Fibroblast of mammary gland (primary cell): ENCODE results near the gene HCLS1.

Experiments used
- DNase-seq: peaks from one replicate; pipeline ENCODE4 v3.0.0-alpha.2; 2010; ENCODE audit warnings: low read depth
- H3K4me3 ChIP-seq: 2 replicates; pipeline ENCODE4 v1.5.1; 2011; ENCODE audit warnings: low read depth, mild to moderate bottlenecking, low read length, moderate library complexity; ENCODE audit not compliant: control insufficient read depth
- TF ChIP-seq, protein P1 (sequence below): conservative IDR thresholded peaks from 2 replicates; pipeline ENCODE4 v1.5.1; 2011; ENCODE audit warnings: low read depth, low read length, inconsistent platforms; ENCODE audit not compliant: control insufficient read depth, insufficient read depth

Gene HCLS1, protein sequence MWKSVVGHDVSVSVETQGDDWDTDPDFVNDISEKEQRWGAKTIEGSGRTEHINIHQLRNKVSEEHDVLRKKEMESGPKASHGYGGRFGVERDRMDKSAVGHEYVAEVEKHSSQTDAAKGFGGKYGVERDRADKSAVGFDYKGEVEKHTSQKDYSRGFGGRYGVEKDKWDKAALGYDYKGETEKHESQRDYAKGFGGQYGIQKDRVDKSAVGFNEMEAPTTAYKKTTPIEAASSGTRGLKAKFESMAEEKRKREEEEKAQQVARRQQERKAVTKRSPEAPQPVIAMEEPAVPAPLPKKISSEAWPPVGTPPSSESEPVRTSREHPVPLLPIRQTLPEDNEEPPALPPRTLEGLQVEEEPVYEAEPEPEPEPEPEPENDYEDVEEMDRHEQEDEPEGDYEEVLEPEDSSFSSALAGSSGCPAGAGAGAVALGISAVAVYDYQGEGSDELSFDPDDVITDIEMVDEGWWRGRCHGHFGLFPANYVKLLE

DNA sequence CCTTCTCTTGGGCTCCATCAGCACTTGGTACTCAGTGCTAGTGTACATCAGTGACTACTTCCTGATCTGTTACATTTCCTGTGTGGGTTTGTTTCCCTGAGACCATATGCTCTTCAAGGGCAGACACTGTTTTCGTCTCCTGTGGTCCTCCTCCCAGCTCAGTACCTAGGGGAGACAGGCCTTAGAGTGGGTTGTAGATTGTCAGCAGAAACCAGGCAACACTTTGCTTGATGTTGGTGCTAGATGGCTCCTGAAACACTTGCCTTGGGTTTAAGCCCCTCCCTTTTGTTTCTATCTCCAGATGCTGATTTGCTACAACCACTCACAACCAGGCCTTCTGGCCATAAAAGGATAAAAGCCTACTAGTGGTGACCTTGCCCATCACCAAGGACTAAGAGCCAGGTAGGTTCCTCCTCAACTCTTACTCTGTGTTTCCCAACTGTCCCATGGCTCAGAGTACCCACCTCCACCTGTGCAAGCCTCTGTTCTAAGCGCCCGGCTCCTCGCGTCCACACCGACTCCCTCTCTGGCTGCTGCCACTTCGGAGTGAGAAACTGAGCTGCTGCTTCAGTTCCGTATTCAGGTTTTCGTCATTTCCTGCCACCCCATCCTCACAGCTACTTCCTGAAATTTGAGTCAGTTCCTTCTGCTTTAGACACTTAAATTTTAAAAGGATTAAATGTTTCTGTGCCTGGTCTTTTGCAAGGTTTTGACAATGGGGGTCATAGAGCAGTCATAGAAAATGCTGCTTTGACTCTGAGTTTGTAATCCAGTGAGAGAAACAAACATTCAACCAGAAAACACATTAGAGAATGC, at the start of gene HCLS1:
TSS of gene HCLS1 (minus strand) at position 548 of the 816 bp plus-strand sequence. CDS start 2,556 bp downstream, outside the sequence.
- TF ChIP-seq, protein P1, sequence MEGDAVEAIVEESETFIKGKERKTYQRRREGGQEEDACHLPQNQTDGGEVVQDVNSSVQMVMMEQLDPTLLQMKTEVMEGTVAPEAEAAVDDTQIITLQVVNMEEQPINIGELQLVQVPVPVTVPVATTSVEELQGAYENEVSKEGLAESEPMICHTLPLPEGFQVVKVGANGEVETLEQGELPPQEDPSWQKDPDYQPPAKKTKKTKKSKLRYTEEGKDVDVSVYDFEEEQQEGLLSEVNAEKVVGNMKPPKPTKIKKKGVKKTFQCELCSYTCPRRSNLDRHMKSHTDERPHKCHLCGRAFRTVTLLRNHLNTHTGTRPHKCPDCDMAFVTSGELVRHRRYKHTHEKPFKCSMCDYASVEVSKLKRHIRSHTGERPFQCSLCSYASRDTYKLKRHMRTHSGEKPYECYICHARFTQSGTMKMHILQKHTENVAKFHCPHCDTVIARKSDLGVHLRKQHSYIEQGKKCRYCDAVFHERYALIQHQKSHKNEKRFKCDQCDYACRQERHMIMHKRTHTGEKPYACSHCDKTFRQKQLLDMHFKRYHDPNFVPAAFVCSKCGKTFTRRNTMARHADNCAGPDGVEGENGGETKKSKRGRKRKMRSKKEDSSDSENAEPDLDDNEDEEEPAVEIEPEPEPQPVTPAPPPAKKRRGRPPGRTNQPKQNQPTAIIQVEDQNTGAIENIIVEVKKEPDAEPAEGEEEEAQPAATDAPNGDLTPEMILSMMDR: no peak
- H3K4me3 ChIP-seq: peak within 1 kb of the TSS; percentile 13
- peak; percentile 18 for DNase-seq

DNA sequence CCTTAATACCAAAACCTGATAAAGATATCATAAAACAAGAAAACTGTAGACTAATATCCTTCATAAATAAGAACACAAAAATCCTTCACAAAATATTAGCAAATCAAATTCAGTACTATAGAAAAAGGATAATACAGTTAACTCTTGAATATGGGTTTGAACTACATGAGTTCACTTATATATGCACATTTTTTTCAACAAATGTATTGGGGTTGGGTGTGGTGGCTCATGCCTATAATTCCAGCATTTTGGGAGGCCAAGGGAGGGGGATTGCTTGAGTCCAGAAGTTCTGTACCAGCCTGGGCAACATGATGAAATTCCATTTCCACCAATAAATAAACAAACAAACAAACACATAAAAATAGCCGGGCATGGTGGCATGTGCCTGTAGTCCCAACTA, 49.6 kb upstream of the HCLS1 start:
- no peak for DNase-seq
- TF ChIP-seq, protein P1: no peak
- no peak overlapping the region for H3K4me3 ChIP-seq

DNA sequence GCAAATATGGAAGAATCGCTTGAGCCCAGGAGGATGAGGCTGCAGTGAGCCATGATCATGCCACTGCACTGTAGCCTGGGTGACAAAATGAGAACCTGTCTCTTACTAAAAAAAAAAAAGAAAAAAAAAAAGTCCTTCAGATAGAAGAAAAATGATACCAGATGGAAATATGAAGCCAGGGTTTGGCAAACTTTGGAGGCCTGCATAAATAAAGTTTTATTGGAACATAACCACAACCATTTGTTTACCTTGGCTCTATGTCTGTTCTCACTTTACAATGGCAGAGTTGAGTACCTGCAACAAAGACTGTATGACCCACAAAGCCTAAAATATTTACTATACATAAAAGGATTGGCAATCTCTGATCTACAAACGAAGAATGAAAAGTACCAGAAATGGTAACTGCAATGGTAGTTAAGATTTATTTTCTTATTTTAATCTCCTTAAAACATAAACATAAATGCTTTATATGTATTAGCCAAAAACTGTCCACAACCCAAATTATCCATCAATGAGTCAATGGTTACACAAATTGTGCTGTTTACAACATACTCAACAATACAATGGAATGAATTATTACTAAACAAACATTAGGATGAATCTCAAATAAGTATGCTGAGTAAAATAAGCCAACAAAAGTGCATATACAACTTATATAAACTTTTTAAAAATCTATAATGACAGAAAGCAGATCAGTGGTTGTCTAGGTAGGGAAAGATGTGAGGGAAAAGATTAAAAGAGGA, 47.0 kb upstream of the HCLS1 start:
- no peak overlapping the region for H3K4me3 ChIP-seq
- TF ChIP-seq, protein P1: no peak

DNA sequence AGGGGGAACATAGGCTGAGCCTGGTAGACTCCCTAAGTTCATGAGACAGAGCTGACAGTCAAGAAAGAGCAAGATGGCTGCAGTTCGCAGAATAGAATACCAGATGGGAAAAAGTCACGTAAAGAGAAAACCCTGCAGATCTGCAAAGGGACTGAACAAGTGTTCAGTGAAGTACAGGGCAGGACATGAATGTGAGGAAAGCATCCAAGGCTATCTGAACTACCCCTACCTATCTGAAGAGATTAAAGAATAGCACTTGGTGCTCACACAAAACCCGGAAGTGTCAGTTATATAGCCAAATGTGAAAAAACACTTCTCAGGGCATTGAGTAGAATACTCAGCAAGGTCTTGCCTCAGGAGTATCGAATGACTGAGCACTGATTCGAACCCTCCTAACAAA, 44.8 kb upstream of the HCLS1 start:
- no peak for DNase-seq
- H3K4me3 ChIP-seq: no peak overlapping the region
- TF ChIP-seq, protein P1: no peak

More for the DNA sequence above, 47.0 kb upstream of the HCLS1 start:
- DNase-seq: peak; percentile 15

DNA sequence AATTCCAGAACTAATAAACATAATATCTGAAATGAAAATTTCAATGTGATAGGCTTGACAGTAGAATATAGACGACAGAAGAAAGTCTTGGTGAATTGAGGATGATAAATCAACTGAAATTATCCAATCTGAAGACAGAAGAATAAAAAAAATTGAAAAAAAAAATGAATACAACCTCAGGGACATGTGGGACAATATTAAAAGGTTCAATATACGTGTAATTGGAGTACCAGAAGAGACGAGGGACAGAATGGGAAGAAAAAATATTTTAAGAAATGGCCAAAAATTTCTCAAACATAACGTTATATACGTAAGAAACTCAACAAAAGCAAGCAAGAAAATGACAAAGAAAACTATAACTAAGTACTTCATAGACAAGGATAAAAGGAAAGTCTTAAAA, 43.3 kb upstream of the HCLS1 start:
- H3K4me3 ChIP-seq: no peak overlapping the region
- TF ChIP-seq, protein P1: no peak
- no peak for DNase-seq

DNA sequence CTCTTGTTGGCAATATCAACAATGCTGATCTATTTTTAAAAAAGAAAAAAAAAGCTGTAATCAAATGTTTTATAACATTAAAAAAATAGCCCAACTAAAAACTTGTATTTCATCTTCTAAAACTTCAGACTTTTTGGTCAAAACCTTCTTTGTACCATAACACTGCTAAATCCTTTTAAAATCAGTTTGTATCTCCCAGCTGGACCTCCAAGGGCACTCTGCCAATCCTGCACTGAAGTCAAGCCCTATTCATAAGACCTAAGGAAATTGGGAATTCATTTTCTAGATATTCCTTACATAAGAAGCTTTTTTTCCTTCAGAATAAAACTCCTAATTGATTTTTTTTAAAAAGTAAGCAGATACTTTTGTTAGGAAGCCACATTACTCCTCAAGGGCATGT, 38.2 kb upstream of the HCLS1 start:
- H3K4me3 ChIP-seq: no peak overlapping the region
- DNase-seq: no peak
- TF ChIP-seq, protein P1: no peak
